AG04450 (cell line): ENCODE results near the gene RNF4. TPM values are rescaled to one million over a fixed set of nuclear protein-coding genes. Genes with fewer than 3 reads are reported as not detected.

ENCODE experiments used
- CTCF ChIA-PET: fragments of 300-600, 350-600 bp; formaldehyde crosslinking; extraction: SDS; loops from one replicate; lab custom pipeline; 2022; ENCODE audit warnings: antibody characterized with exemption, inconsistent platforms; lab: Charles Lee
- POLR2A ChIA-PET: fragments of 350-600 bp; formaldehyde crosslinking; extraction: SDS; loops from one replicate; lab custom pipeline; 2021; ENCODE audit warnings: antibody characterized with exemption, inconsistent platforms; lab: Yijun Ruan, JAX
- DNase-seq: peaks from one replicate; pipeline ENCODE4 v3.0.0-alpha.2; 2011; ENCODE audit warnings: low read depth, low spot score
- H3K27ac ChIP-seq: one replicate; pipeline ENCODE4 v1.5.1; 2012; ENCODE audit warnings: low read depth, low read length, control low read depth
- H3K27me3 ChIP-seq: one replicate; pipeline ENCODE4 v1.6.0; 2012; ENCODE audit warnings: low read length; ENCODE audit not compliant: control insufficient read depth, insufficient read depth
- H3K4me3 ChIP-seq: 2 replicates; pipeline ENCODE4 v1.5.1; 2011; ENCODE audit warnings: mild to moderate bottlenecking, low read depth, low read length, control low read depth
- H3K9me3 ChIP-seq: 2 replicates; pipeline ENCODE4 v1.5.1; 2012; ENCODE audit warnings: low read length; ENCODE audit not compliant: control insufficient read depth, insufficient read depth
- polyA plus RNA-seq: library from polyadenylated mRNA; depleted of rRNA; stranded (reverse); fragments of >200 nt; gene quantifications from 2 replicates; pipeline ENCODE4 v1.2.3, GENCODE V29; 2011
- TF ChIP-seq, protein P1 (sequence below): IDR thresholded peaks from 2 replicates; pipeline ENCODE4 v1.5.1; 2011; ENCODE audit warnings: low read depth, low read length, control low read depth, inconsistent platforms

The RNF4 gene
- polyA plus RNA-seq, 1 experiment = 95.4 TPM

DNA sequence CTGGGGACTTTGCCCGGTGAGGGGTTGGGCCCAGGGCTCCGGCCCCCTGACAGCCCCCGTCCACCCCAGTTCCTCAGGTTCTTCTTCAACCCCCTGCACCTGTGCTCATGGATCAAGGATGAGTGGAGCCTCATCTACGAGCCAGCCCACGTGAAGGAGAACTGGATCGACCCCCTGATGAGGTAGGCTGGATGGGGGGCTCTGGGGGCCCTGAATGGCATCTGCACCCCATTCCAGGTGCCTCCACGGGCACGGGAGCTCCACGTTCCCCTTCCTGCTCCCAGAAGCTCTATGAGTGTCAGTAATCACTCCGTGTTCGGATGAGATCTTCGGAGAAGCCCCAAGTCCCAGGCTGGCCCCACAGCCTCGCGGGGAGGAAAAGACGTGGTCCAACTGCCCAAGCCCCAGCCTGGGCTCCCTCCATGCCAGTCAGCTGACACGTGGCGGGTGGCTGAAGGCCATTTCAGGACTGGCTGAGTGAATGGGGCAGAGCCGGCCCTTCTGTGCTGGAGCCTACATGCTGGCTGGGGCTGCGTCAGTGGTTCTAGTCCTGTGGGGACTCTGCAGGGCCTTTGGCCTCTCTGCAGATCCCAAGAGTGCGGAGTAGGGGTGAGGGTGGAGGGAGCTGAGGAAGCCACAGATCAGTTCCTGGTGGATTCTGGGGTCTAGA, 25.7 kb upstream of the RNF4 start:
- DNase-seq = no peak
- Histone ChIP-seq H3K4me3 (no peak overlapping the region), H3K9me3 (no peaks in the 10 kb centered on the region; the same call in 1 of the 2 replicates), H3K27me3 (peaks cover 3% of the 10 kb centered on the region), H3K27ac (no peak overlapping the region)
- TF ChIP-seq, protein P1, sequence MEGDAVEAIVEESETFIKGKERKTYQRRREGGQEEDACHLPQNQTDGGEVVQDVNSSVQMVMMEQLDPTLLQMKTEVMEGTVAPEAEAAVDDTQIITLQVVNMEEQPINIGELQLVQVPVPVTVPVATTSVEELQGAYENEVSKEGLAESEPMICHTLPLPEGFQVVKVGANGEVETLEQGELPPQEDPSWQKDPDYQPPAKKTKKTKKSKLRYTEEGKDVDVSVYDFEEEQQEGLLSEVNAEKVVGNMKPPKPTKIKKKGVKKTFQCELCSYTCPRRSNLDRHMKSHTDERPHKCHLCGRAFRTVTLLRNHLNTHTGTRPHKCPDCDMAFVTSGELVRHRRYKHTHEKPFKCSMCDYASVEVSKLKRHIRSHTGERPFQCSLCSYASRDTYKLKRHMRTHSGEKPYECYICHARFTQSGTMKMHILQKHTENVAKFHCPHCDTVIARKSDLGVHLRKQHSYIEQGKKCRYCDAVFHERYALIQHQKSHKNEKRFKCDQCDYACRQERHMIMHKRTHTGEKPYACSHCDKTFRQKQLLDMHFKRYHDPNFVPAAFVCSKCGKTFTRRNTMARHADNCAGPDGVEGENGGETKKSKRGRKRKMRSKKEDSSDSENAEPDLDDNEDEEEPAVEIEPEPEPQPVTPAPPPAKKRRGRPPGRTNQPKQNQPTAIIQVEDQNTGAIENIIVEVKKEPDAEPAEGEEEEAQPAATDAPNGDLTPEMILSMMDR = no peak
- CTCF ChIA-PET = interaction anchor here (0.6 to 2.4 kb wide), 2 partner anchors 225 to 289 kb away, joined by 5 to 9 read pairs; no protein-coding TSS in a partner anchor
- POLR2A ChIA-PET = interaction anchor here (0.6 kb wide), 1 partner anchor 13 kb away, joined by 4 read pairs; no protein-coding TSS in a partner anchor

DNA sequence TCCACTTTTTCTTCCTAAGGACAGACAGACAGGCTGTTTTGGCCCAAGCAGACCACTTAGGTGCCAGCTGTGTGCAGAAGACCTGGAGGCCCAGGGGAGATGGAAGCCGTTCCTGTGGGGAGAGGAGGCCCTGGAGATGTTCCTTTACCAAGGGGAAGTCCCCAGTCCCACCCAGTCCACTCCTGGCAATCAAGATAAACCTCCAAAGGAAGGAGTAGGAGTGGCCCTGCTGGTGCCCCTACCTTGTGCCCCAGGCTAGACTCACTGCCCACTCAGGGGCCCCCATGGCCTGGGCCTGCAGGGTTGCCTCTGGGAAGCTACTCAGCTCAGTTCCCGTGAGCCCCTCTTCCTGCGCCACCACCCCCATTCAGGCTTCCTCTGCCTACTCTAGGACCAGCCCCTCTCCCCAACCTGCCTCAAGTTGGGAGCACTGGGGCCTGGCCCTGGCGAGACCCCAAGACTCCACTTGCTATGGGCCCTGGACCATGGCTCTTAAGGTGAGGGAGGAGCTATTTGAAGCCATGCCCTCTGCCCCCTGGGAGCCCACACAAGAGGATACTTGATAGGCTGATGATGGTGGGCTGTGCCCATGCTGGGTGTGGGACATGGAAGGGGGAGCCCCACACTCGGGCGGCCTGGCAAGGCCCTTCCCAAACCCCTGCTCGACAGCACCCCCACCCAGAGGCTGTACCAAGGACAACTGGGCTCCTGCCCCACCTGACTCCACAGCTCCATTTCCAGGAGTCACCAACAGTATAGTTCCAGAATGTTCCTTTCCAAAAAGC, 24.8 kb upstream of the RNF4 start:
- CTCF ChIA-PET = no interaction called here
- no peaks in the 10 kb centered on the region; the same call in 1 of the 2 replicates for H3K9me3 ChIP-seq
- no peak for DNase-seq
- no peak overlapping the region for H3K27ac ChIP-seq
- H3K27me3 ChIP-seq = peaks cover 9% of the 10 kb centered on the region
- no peak overlapping the region for H3K4me3 ChIP-seq
- TF ChIP-seq, protein P1 = no peak
- POLR2A ChIA-PET = no interaction called here

DNA sequence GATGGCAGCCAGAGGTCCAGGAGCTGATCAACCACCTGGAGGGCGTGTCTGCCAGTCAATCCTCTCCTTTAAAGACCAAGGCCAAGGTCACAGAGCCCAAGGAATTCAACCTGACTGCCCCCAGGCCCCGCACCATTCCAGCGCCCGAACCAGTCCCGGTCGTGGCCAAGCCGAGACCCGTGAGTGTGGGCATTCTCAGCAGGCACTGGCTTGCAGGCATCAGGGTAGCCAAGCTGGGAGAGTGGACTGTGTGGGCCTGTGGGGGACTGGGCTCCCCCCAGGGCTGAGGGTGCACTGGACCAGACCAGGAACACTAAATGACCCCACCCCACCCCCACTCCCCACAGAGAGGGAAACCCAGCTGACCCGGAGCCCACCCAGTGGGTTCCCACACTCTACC, 23.8 kb upstream of the RNF4 start:
- ChIA-PET POLR2A (no interaction called here), CTCF (interaction anchor here (1.0 kb wide), 1 partner anchor 225 kb away, joined by 3 read pairs; no protein-coding TSS in a partner anchor)
- peaks cover 14% of the 10 kb centered on the region for H3K27me3 ChIP-seq
- H3K27ac ChIP-seq = no peak overlapping the region
- H3K9me3 ChIP-seq = no peaks in the 10 kb centered on the region; the same call in 1 of the 2 replicates
- DNase-seq = no peak
- no peak overlapping the region for H3K4me3 ChIP-seq
- TF ChIP-seq, protein P1 = no peak

DNA sequence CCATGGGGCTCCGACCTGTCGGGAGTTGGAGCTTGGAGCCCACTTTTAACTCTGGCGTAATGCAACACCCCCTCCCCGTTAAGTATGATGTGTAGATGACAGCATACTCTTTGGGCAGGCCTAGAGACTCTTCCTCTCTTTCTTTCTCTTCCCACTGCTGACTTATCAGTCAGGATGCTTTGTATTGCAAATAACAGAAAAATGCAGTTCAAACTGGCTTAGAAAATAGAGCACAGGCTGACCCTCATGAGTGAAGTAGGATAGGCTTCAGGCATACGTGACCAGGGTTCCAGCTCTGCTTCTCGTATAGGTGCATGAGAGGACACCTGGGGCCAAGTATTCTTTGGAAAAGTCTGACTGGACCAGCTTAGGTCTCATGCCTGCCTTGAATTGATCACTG, 23.3 kb upstream of the RNF4 start:
- TF ChIP-seq, protein P1 = no peak
- Histone ChIP-seq H3K27ac (no peak overlapping the region), H3K9me3 (no peaks in the 10 kb centered on the region; the same call in 1 of the 2 replicates), H3K4me3 (no peak overlapping the region), H3K27me3 (peaks cover 14% of the 10 kb centered on the region)
- POLR2A ChIA-PET = no interaction called here
- CTCF ChIA-PET = interaction anchor here (1.0 kb wide), 1 partner anchor 225 kb away, joined by 3 read pairs; no protein-coding TSS in a partner anchor
- DNase-seq = no peak
